Gastroesophageal sphincter (tissue), 4 donors: Measurements from ENCODE around the gene BICD1. TPM values are rescaled to one million over a fixed set of nuclear protein-coding genes. Genes with fewer than 3 reads are reported as not detected.

Experiments
- ATAC-seq: fragments of 150-250 bp; one replicate; pipeline ENCODE4 v1.9.1; 2016; ENCODE audit warnings: mild to moderate bottlenecking, moderate library complexity
- H3K27ac ChIP-seq, 4 donors: fragments of 200-600 bp; sonication (generic) in 3 of 4; 1 replicate in 3 of 4; 2 replicates in 1 of 4; pipeline ENCODE4 v1.5.1; 2016 to 2019
- H3K27me3 ChIP-seq: fragments of 200-600 bp; sonication (generic); one replicate; pipeline ENCODE4 v1.5.1; 2019
- H3K36me3 ChIP-seq, 2 donors: fragments of 200-600 bp; sonication (generic); one replicate each; pipeline ENCODE4 v1.5.1; 2019; ENCODE audit warnings: control low read depth in 1 of 2
- H3K4me1 ChIP-seq, 3 donors: fragments of 200-600 bp; sonication (generic); 1 replicate in 2 of 3; 2 replicates in 1 of 3; pipeline ENCODE4 v1.5.1; 2016 to 2019; ENCODE audit warnings: control low read depth in 2 of 3
- H3K4me3 ChIP-seq, 2 donors: fragments of 200-600 bp; sonication (generic); one replicate each; pipeline ENCODE4 v1.5.1; 2019; ENCODE audit warnings: mild to moderate bottlenecking in 1 of 2, moderate library complexity in 1 of 2
- H3K9me3 ChIP-seq, 3 donors: fragments of 200-600 bp; sonication (generic); one replicate each; pipeline ENCODE4 v1.5.1; 2017 to 2019; ENCODE audit warnings: control low read depth in 2 of 3
- CTCF ChIP-seq, 4 experiments: fragments of 200-600 bp in 2 of 4; fragments of 450-650 bp in 2 of 4; sonication (generic) in 1 of 4; IDR thresholded peaks; one replicate each; pipeline ENCODE4 v1.5.1; 2017 to 2019; ENCODE audit warnings: antibody characterized with exemption in 4 of 4, mild to moderate bottlenecking in 2 of 4, moderate library complexity in 2 of 4
- EP300 ChIP-seq: sonication (generic); formaldehyde crosslinking; IDR thresholded peaks from one replicate; pipeline ENCODE4 v1.6.1; 2017; ENCODE audit warnings: antibody characterized with exemption, mild to moderate bottlenecking
- POLR2A ChIP-seq, 2 donors: fragments of 450-650 bp; IDR thresholded peaks; one replicate each; pipeline ENCODE4 v1.6.1; 2017; ENCODE audit warnings: antibody characterized with exemption in 2 of 2, mild to moderate bottlenecking in 2 of 2, moderate library complexity in 1 of 2
- POLR2AphosphoS5 ChIP-seq: sonication (generic); formaldehyde crosslinking; IDR thresholded peaks from one replicate; pipeline ENCODE4 v1.6.1; 2017; ENCODE audit warnings: antibody characterized with exemption
- WGBS, 2 donors: methylation state at CpG; one replicate each; pipeline ENCODE4 v1.1.5; 2018; ENCODE audit warnings: low coverage in 1 of 2; 5-methylcytosine and 5-hydroxymethylcytosine counted together
- total RNA-seq, 4 donors: library from RNA; depleted of rRNA; stranded (reverse); fragments of >200 nt; gene quantifications; one replicate each; pipeline ENCODE4 v1.1.0, GENCODE V29; 2016

Gene BICD1
- total RNA-seq, 4 donors from 2014 or later: 3.8 to 22.5 (median 16.3) TPM

GRCh38 chr12:32367381-32367780 lies 260.7 kb downstream of the BICD1 start:
- TF ChIP-seq CTCF (IDR thresholded peaks at IDR 0.05): no peak
- TF ChIP-seq EP300: no peak
- TF ChIP-seq POLR2AphosphoS5: no peak
- TF ChIP-seq POLR2A (IDR thresholded peaks at IDR 0.05): no peak
- Histone ChIP-seq H3K36me3 (no peaks in the 10 kb centered on the region), H3K4me3 (no peak overlapping the region), H3K27ac (no peak overlapping the region), H3K27me3 (no peaks in the 10 kb centered on the region), H3K9me3 (no peaks in the 10 kb centered on the region), H3K4me1 (no peaks in the 10 kb centered on the region)
- no peak for ATAC-seq
- 67 to 91% methylated on average over 4 of the region's 4 CpGs for WGBS, 2 donors

- Histone ChIP-seq H3K36me3 (no peaks in the 10 kb centered on the region), H3K27me3 (no peaks in the 10 kb centered on the region), H3K4me3 (no peak overlapping the region), H3K4me1 (no peaks in the 10 kb centered on the region), H3K27ac (no peak overlapping the region), H3K9me3 (no peaks in the 10 kb centered on the region)
- peak; percentile 19 for ATAC-seq
- TF ChIP-seq EP300 (no peak), CTCF (IDR thresholded peaks at IDR 0.05) (no peak), POLR2AphosphoS5 (no peak), POLR2A (IDR thresholded peaks at IDR 0.05) (no peak)
- 25 to 100% methylated on average over 2 to 3 of the region's 4 CpGs for WGBS, 2 donors
These were observed 262.6 kb downstream of the BICD1 start for GRCh38 chr12:32369202-32369601.

GRCh38 chr12:32377344-32378055 lies 270.9 kb downstream of the BICD1 start:
- no peak overlapping the region for H3K27ac ChIP-seq
- no peak for ATAC-seq
- H3K4me3 ChIP-seq: no peak overlapping the region
- no peaks in the 10 kb centered on the region for H3K4me1 ChIP-seq
- no peak for TF ChIP-seq POLR2AphosphoS5
- TF ChIP-seq EP300: no peak
- TF ChIP-seq CTCF (IDR thresholded peaks at IDR 0.05): no peak
- TF ChIP-seq POLR2A (IDR thresholded peaks at IDR 0.05): no peak
- no peaks in the 10 kb centered on the region for H3K27me3 ChIP-seq
- no peaks in the 10 kb centered on the region for H3K36me3 ChIP-seq
- 77 to 83% methylated on average over 5 to 12 of the region's 12 CpGs for WGBS, 2 donors
- H3K9me3 ChIP-seq: no peaks in the 10 kb centered on the region

- Histone ChIP-seq H3K27me3 (no peaks in the 10 kb centered on the region), H3K36me3 (no peaks in the 10 kb centered on the region), H3K27ac (no peak overlapping the region), H3K9me3 (no peaks in the 10 kb centered on the region), H3K4me3 (no peak overlapping the region), H3K4me1 (no peaks in the 10 kb centered on the region)
- WGBS, 2 donors: 93 to 94% methylated on average over 9 of the region's 10 CpGs
- no peak for ATAC-seq
- TF ChIP-seq POLR2A (IDR thresholded peaks at IDR 0.05): no peak
- TF ChIP-seq CTCF (IDR thresholded peaks at IDR 0.05): no peak
- TF ChIP-seq EP300: no peak
These were observed 272.6 kb downstream of the BICD1 start for GRCh38 chr12:32379213-32379612.

- Histone ChIP-seq H3K9me3 (no peaks in the 10 kb centered on the region), H3K36me3 (no peaks in the 10 kb centered on the region), H3K27me3 (no peaks in the 10 kb centered on the region), H3K4me1 (no peaks in the 10 kb centered on the region), H3K4me3 (no peak overlapping the region), H3K27ac (no peak overlapping the region)
- no peak for ATAC-seq
- WGBS, 2 donors: 76 to 89% methylated on average over 7 to 8 of the region's 8 CpGs
- TF ChIP-seq EP300 (no peak), POLR2AphosphoS5 (no peak), POLR2A (IDR thresholded peaks at IDR 0.05) (no peak), CTCF (IDR thresholded peaks at IDR 0.05) (no peak)
These were observed 273.0 kb downstream of the BICD1 start for GRCh38 chr12:32379667-32380066.
